Measurements from ENCODE around the gene PLCL2.

- TF ChIP-seq EZH2 (IDR thresholded peaks at IDR 0.05; ENCODE audit: borderline replicate concordance, low read length): no peak
- TF ChIP-seq CTCF (IDR thresholded peaks at IDR 0.05; ENCODE audit: low read length): no peak
These were observed 32.1 kb downstream of the PLCL2 start for GRCh38 chr3:16916840-16917239.

Data from OCI-LY1 (cell line).